OCI-LY3 (cell line): ENCODE data around the gene INPP5F.

Experiments used
- EZH2phosphoT487 ChIP-seq: fragments of 200-600 bp; shearing (Covaris generic); IDR thresholded peaks from 2 replicates; pipeline ENCODE4 v1.6.1; 2018; ENCODE audit warnings: antibody characterized with exemption, mixed run types, low read depth
- TF ChIP-seq, protein P1 (sequence below): fragments of 200-600, 300-600 bp; sonication (generic); IDR thresholded peaks from 2 replicates; pipeline ENCODE4 v1.5.1; 2014; ENCODE audit warnings: antibody characterized with exemption, low read length, low read depth

DNA sequence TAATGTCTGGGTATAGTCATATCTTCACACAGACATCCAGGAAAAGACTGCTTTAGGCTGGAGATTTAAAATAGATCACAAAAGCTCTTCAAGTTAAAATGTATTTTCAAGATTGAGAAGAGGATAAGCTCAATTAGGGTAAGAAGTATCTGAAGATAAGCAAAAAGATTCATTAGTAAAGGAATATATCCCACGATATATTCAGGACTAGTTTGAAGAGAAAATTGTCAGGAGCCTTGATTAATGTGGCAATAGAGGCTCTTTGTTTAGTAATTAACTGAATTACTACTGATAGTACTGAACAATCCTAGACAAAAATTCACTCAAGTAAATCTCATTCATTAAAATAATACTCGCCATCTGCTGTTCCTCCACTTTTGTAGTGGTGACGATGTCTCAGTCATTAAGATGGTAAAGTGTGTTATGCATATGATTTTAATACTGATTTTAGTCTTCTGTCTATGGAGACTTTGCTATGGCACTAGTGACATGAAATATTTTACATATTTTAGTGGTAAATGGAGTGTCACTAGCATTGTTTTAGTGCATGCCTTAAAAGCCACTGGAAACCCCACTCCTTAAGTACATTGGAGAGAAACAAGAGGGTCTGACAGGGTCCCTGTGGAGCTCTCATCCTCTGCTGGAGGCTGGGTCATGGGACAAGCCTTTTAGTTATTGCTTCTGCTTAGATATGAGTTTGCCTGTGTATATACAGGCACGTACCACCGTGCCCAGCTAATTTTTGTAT lies 32.8 kb downstream of the INPP5F start:
- TF ChIP-seq, protein P1, sequence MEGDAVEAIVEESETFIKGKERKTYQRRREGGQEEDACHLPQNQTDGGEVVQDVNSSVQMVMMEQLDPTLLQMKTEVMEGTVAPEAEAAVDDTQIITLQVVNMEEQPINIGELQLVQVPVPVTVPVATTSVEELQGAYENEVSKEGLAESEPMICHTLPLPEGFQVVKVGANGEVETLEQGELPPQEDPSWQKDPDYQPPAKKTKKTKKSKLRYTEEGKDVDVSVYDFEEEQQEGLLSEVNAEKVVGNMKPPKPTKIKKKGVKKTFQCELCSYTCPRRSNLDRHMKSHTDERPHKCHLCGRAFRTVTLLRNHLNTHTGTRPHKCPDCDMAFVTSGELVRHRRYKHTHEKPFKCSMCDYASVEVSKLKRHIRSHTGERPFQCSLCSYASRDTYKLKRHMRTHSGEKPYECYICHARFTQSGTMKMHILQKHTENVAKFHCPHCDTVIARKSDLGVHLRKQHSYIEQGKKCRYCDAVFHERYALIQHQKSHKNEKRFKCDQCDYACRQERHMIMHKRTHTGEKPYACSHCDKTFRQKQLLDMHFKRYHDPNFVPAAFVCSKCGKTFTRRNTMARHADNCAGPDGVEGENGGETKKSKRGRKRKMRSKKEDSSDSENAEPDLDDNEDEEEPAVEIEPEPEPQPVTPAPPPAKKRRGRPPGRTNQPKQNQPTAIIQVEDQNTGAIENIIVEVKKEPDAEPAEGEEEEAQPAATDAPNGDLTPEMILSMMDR = no peak
- TF ChIP-seq EZH2phosphoT487 = no peak
